Gastroesophageal sphincter (tissue), 3 donors: ENCODE data around the gene KIAA0930.

Experiments used
- POLR2AphosphoS5 ChIP-seq: sonication (generic); formaldehyde crosslinking; IDR thresholded peaks from one replicate; pipeline ENCODE4 v1.6.1; 2017; ENCODE audit warnings: antibody characterized with exemption
- TF ChIP-seq, protein P1 (sequence below), 4 experiments: fragments of 200-600 bp in 2 of 4; fragments of 450-650 bp in 2 of 4; sonication (generic) in 1 of 4; IDR thresholded peaks; one replicate each; pipeline ENCODE4 v1.5.1; 2017 to 2019; ENCODE audit warnings: antibody characterized with exemption in 4 of 4, mild to moderate bottlenecking in 2 of 4, moderate library complexity in 2 of 4

DNA sequence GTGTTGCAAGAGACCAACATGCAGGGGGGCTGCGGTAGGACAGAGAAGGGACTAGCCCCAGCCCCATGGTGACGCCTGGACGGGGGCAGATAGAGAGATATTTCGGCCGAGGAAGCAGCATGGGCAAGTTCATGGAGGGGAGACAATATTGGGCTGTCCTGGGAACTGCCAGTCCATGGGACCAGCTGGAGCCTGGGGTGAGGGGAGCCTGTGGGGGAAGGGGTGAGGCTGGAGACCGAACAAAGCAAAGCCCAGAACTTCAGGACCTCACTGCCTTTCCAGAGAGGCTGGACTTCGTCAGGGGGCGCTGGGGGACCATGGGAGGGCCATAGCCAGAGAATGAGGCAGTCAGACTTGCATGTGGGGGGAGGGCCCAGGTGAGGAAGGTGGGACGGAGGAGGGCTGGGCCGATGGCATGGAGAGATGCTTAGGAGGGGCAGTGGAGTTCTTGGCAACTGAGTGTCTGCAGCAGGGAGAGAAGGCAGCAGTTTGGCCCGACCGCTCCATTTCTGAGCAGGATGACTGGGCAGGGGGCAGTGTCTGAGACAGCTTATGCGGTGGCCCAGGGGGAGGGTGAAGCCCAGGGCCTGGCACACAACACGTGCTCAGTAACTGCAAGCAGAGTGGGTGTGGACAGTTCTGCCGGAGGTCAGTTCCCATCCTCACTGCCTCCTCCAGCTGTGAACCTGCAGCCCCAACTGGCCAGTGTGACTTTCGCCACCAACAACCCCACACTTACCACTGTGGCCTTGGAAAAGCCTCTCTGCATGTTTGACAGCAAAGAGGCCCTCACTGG lies 44.8 kb upstream of the KIAA0930 start:
- TF ChIP-seq, protein P1, sequence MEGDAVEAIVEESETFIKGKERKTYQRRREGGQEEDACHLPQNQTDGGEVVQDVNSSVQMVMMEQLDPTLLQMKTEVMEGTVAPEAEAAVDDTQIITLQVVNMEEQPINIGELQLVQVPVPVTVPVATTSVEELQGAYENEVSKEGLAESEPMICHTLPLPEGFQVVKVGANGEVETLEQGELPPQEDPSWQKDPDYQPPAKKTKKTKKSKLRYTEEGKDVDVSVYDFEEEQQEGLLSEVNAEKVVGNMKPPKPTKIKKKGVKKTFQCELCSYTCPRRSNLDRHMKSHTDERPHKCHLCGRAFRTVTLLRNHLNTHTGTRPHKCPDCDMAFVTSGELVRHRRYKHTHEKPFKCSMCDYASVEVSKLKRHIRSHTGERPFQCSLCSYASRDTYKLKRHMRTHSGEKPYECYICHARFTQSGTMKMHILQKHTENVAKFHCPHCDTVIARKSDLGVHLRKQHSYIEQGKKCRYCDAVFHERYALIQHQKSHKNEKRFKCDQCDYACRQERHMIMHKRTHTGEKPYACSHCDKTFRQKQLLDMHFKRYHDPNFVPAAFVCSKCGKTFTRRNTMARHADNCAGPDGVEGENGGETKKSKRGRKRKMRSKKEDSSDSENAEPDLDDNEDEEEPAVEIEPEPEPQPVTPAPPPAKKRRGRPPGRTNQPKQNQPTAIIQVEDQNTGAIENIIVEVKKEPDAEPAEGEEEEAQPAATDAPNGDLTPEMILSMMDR (IDR thresholded peaks at IDR 0.05), result no peak
- no peak for TF ChIP-seq POLR2AphosphoS5
